A673 (cell line): ENCODE measurements around the gene RPTOR.
"Not testable (repeated sequence)": the region's sequence is repeated elsewhere in the genome, so short reads cannot be mapped to it uniquely, and the experiment has no call there.

Source experiments
- EZH2 ChIP-seq: fragments of 200-600 bp; sonication (generic); IDR thresholded peaks from 2 replicates; pipeline ENCODE4 v1.6.1; 2017; ENCODE audit warnings: borderline replicate concordance, low read depth, mild to moderate bottlenecking, mixed read lengths, antibody characterized with exemption, low read length; ENCODE audit not compliant: poor library complexity, severe bottlenecking
- TF ChIP-seq, protein P1 (sequence below): fragments of 300-800, 200-600 bp; sonication (generic); conservative IDR thresholded peaks from 2 replicates; pipeline ENCODE4 v1.5.1; 2017; ENCODE audit warnings: low read depth, mild to moderate bottlenecking, antibody characterized with exemption, low read length, moderate library complexity, mixed read lengths

DNA sequence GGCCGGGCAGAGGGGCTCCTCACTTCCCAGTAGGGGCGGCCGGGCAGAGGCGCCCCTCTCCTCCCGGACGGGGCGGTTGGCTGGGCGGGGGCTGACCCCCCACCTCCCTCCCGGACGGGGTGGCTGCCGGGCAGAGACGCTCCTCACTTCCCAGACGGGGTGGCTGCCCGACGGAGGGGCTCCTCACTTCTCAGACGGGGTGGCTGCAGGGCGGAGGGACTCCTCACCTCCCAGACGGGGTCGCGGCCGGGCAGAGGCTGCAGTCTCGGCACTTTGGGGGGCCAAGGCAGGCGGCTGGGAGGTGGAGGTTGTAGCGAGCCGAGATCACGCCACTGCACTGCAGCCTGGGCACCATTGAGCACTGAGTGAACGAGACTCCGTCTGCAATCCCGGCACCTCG lies 7.3 kb upstream of the RPTOR start:
- TF ChIP-seq, protein P1, sequence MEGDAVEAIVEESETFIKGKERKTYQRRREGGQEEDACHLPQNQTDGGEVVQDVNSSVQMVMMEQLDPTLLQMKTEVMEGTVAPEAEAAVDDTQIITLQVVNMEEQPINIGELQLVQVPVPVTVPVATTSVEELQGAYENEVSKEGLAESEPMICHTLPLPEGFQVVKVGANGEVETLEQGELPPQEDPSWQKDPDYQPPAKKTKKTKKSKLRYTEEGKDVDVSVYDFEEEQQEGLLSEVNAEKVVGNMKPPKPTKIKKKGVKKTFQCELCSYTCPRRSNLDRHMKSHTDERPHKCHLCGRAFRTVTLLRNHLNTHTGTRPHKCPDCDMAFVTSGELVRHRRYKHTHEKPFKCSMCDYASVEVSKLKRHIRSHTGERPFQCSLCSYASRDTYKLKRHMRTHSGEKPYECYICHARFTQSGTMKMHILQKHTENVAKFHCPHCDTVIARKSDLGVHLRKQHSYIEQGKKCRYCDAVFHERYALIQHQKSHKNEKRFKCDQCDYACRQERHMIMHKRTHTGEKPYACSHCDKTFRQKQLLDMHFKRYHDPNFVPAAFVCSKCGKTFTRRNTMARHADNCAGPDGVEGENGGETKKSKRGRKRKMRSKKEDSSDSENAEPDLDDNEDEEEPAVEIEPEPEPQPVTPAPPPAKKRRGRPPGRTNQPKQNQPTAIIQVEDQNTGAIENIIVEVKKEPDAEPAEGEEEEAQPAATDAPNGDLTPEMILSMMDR, result not testable (repeated sequence)
- not testable (repeated sequence) for TF ChIP-seq EZH2
